ENCODE results near the gene CECR2. TPM values are rescaled to one million over a fixed set of nuclear protein-coding genes. Genes with fewer than 3 reads are reported as not detected.

Gene CECR2
- total and polyA plus RNA-seq, 2 donors from 2014 or later = 0.58 to 3.4 TPM

DNA sequence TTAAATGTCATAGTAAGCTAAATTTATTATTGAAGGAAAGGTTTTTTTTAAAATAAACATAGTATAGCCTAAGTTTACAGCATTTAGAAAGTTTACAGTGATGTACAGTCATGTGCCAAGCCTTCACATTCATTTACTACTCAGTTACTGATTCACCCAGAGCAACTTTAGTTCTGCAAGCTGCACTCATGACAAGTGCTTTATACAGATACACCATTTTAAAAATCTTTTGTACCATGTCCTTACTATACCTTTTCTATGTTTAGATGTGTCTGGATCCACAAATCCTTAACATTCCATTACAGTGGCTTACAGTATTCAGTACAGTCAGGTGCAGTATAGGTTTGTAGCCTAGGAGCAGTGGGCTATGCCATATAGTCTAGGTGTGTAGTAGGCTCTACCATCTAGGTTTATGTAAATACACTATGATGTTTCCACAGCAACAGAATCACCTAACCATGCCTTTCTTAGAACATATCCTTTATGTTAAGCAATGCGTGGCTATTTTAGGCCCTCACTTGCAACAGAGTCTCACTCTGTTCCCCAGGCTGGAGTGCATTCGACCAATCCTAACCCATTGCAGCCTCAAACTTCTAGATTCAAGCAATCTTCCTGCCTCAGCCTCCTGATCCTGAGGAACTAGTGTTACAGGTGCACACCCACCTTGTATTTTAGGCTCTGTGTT lies 114.6 kb downstream of the CECR2 start:
- peak in 3 of 5 donors; percentile 35 to 74 (median 68) for DNase-seq

DNA sequence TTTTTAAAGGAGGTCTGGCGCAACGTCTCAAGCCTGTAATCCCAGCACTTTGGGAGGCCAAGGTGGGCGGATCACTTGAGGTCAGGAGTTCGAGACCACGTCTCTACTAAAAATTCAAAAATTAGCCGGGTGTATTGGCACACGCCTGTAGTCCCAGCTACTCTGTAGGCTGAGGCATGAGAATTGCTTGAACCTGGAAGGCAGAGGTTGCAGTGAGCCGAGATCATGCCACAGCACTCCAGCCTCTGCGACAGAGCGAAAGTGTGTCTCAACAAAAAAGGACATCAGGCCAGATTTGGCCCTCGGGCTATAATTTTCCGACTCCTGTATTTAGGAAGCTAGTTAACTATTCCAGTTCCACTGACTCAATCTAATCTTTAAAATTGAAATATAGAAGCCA lies 115.3 kb downstream of the CECR2 start:
- intact Hi-C loops (cut with DNase I) = no loop called here
- H3K9me3 ChIP-seq (ENCODE audit: control insufficient read depth in 2 of 3, insufficient read depth in 1 of 3, low read length in 3 of 3) = no peaks in the 10 kb centered on the region
- no peaks in the 10 kb centered on the region for H3K36me3 ChIP-seq (ENCODE audit: control insufficient read depth in 2 of 3, insufficient read depth in 3 of 3, low read length in 3 of 3)
- TF ChIP-seq, protein P1, sequence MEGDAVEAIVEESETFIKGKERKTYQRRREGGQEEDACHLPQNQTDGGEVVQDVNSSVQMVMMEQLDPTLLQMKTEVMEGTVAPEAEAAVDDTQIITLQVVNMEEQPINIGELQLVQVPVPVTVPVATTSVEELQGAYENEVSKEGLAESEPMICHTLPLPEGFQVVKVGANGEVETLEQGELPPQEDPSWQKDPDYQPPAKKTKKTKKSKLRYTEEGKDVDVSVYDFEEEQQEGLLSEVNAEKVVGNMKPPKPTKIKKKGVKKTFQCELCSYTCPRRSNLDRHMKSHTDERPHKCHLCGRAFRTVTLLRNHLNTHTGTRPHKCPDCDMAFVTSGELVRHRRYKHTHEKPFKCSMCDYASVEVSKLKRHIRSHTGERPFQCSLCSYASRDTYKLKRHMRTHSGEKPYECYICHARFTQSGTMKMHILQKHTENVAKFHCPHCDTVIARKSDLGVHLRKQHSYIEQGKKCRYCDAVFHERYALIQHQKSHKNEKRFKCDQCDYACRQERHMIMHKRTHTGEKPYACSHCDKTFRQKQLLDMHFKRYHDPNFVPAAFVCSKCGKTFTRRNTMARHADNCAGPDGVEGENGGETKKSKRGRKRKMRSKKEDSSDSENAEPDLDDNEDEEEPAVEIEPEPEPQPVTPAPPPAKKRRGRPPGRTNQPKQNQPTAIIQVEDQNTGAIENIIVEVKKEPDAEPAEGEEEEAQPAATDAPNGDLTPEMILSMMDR (IDR thresholded peaks at IDR 0.05; ENCODE audit: borderline replicate concordance, extremely low read depth, insufficient read depth) = no peak
- H3K4me3 ChIP-seq (ENCODE audit: low read length in 3 of 3) = no peak overlapping the region
- FAIRE-seq (no peak), DNase-seq (no peak)
- peaks cover 0 to 3% (median 0%) of the 10 kb centered on the region in 3 donors for H3K4me1 ChIP-seq (ENCODE audit: control insufficient read depth in 2 of 3, insufficient read depth in 2 of 3, low read depth in 1 of 3, low read length in 3 of 3)
- no peak overlapping the region for H3K27ac ChIP-seq (ENCODE audit: low read depth in 2 of 2, low read length in 2 of 2)
- H3K27me3 ChIP-seq (ENCODE audit: control insufficient read depth, insufficient read depth, low read length) = no peaks in the 10 kb centered on the region
- no peak overlapping the region for H3K9ac ChIP-seq (ENCODE audit: low read length in 3 of 3)

More for the DNA sequence above, 114.6 kb downstream of the CECR2 start:
- TF ChIP-seq, protein P1 (IDR thresholded peaks at IDR 0.05; ENCODE audit: borderline replicate concordance, extremely low read depth, insufficient read depth) = no peak
- intact Hi-C loops (cut with DNase I) = no loop called here
- peak; percentile 17 for FAIRE-seq
- Histone ChIP-seq H3K27ac (ENCODE audit: low read depth in 2 of 2, low read length in 2 of 2) (peak overlapping the region in 1 of 2 donors; percentile 20), H3K4me3 (ENCODE audit: low read length in 3 of 3) (no peak overlapping the region), H3K4me1 (ENCODE audit: control insufficient read depth in 2 of 3, insufficient read depth in 2 of 3, low read depth in 1 of 3, low read length in 3 of 3) (peaks cover 0 to 3% (median 0%) of the 10 kb centered on the region in 3 donors), H3K9ac (ENCODE audit: low read length in 3 of 3) (no peak overlapping the region), H3K27me3 (ENCODE audit: control insufficient read depth, insufficient read depth, low read length) (no peaks in the 10 kb centered on the region), H3K36me3 (ENCODE audit: control insufficient read depth in 2 of 3, insufficient read depth in 3 of 3, low read length in 3 of 3) (no peaks in the 10 kb centered on the region), H3K9me3 (ENCODE audit: control insufficient read depth in 2 of 3, insufficient read depth in 1 of 3, low read length in 3 of 3) (no peaks in the 10 kb centered on the region)

DNA sequence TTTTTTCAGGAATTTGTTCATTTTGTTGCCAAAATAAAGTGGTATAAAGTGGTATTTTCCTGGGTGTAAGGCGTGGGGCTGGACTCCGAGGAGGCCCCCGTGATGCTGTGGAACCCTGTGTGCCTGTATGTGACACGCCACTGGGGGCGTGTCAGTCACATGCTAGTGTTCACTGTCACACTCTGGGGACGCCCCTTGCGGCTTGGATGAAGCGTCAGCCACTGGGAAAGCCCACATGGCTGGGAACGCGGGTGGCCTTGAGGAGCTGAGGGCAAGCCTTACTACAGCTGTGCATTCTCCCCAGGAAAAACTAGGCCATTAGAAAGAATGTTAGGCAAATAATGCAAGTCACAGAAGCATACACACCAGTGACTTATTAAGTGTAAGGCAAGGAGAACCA lies 117.1 kb downstream of the CECR2 start:
- FAIRE-seq (no peak), DNase-seq (peak in 1 of 5 donors; percentile 25)
- intact Hi-C loops (cut with DNase I) = no loop called here
- Histone ChIP-seq H3K27ac (ENCODE audit: low read depth in 2 of 2, low read length in 2 of 2) (no peak overlapping the region), H3K9me3 (ENCODE audit: control insufficient read depth in 2 of 3, insufficient read depth in 1 of 3, low read length in 3 of 3) (no peaks in the 10 kb centered on the region), H3K4me3 (ENCODE audit: low read length in 3 of 3) (no peak overlapping the region), H3K9ac (ENCODE audit: low read length in 3 of 3) (no peak overlapping the region), H3K27me3 (ENCODE audit: control insufficient read depth, insufficient read depth, low read length) (no peaks in the 10 kb centered on the region), H3K36me3 (ENCODE audit: control insufficient read depth in 2 of 3, insufficient read depth in 3 of 3, low read length in 3 of 3) (no peaks in the 10 kb centered on the region), H3K4me1 (ENCODE audit: control insufficient read depth in 2 of 3, insufficient read depth in 2 of 3, low read depth in 1 of 3, low read length in 3 of 3) (peaks cover 0 to 3% (median 0%) of the 10 kb centered on the region in 3 donors)
- TF ChIP-seq, protein P1 (IDR thresholded peaks at IDR 0.05; ENCODE audit: borderline replicate concordance, extremely low read depth, insufficient read depth) = no peak
